HEK293 (cell line): Measurements from ENCODE around the gene RFX4.

Experiments used
- CTCF ChIP-seq: fragments of 450-650 bp; formaldehyde crosslinking; IDR thresholded peaks from 2 replicates; pipeline ENCODE4 v1.5.1; 2016; ENCODE audit warnings: missing biosample characterization, missing genetic modification characterization
- PBX3 ChIP-seq: sonication (generic); formaldehyde crosslinking; IDR thresholded peaks from 2 replicates; pipeline ENCODE4 v1.8.1; 2022; ENCODE audit warnings: mild to moderate bottlenecking, moderate library complexity, missing genetic modification reagents
- RBAK ChIP-seq: fragments of 450-650 bp; formaldehyde crosslinking; IDR thresholded peaks from 2 replicates; pipeline ENCODE4 v1.5.1; 2016; ENCODE audit warnings: missing biosample characterization, missing genetic modification characterization
- REST ChIP-seq: fragments of 450-650 bp; formaldehyde crosslinking; IDR thresholded peaks from 2 replicates; pipeline ENCODE4 v1.5.1; 2016; ENCODE audit warnings: missing biosample characterization, missing genetic modification characterization
- ZBTB21 ChIP-seq: fragments of 450-650 bp; formaldehyde crosslinking; IDR thresholded peaks from 2 replicates; pipeline ENCODE4 v1.5.1; 2017; ENCODE audit warnings: missing biosample characterization, missing genetic modification characterization
- ZEB2 ChIP-seq: fragments of 450-650 bp; formaldehyde crosslinking; IDR thresholded peaks from 2 replicates; pipeline ENCODE4 v1.5.1; 2016; ENCODE audit warnings: missing biosample characterization, missing genetic modification characterization
- ZFP37 ChIP-seq: fragments of 450-650 bp; formaldehyde crosslinking; IDR thresholded peaks from 2 replicates; pipeline ENCODE4 v1.5.1; 2016; ENCODE audit warnings: missing biosample characterization, missing genetic modification characterization
- ZNF174 ChIP-seq: fragments of 450-650 bp; formaldehyde crosslinking; IDR thresholded peaks from 2 replicates; pipeline ENCODE4 v1.5.0; 2017; ENCODE audit warnings: missing biosample characterization, mild to moderate bottlenecking, missing genetic modification characterization
- ZNF184 ChIP-seq: fragments of 450-650 bp; IDR thresholded peaks from 2 replicates; pipeline ENCODE4 v1.5.1; 2018; ENCODE audit warnings: missing biosample characterization, mild to moderate bottlenecking, missing genetic modification characterization
- ZNF2 ChIP-seq: fragments of 450-650 bp; formaldehyde crosslinking; IDR thresholded peaks from 2 replicates; pipeline ENCODE4 v1.5.1; 2016; ENCODE audit warnings: missing biosample characterization, missing genetic modification characterization
- ZNF23 ChIP-seq: fragments of 450-650 bp; formaldehyde crosslinking; IDR thresholded peaks from 2 replicates; pipeline ENCODE4 v1.5.1; 2016; ENCODE audit warnings: missing biosample characterization, missing genetic modification characterization, borderline replicate concordance
- ZNF530 ChIP-seq: fragments of 450-650 bp; formaldehyde crosslinking; IDR thresholded peaks from 2 replicates; pipeline ENCODE4 v1.5.1; 2016; ENCODE audit warnings: low read depth, missing biosample characterization, missing genetic modification characterization
- ZNF776 ChIP-seq: fragments of 450-650 bp; formaldehyde crosslinking; IDR thresholded peaks from 2 replicates; pipeline ENCODE4 v1.5.0; 2017; ENCODE audit warnings: missing biosample characterization, missing genetic modification characterization, borderline replicate concordance

GRCh38 chr12:106633451-106633823 is 50.6 kb downstream of the RFX4 start:
- TF ChIP-seq ZNF184 (tag by site-specific recombination) (no peak), ZEB2 (no peak), CTCF (tag by site-specific recombination) (no peak), ZNF174 (tag by site-specific recombination) (no peak), ZBTB21 (no peak), ZNF2 (tag by site-specific recombination) (no peak), RBAK (no peak), ZNF23 (tag by site-specific recombination) (no peak), ZNF530 (tag by site-specific recombination) (no peak), REST (tag by site-specific recombination) (no peak), ZFP37 (tag by site-specific recombination) (no peak), PBX3 (CRISPR knock-in tag) (no peak), ZNF776 (tag by site-specific recombination) (no peak)
